SH-SY5Y (cell line): ENCODE measurements around the gene TMEM130.

Source experiments
- GATA2 ChIP-seq: IDR thresholded peaks from 2 replicates; pipeline ENCODE4 v1.6.1; 2011; ENCODE audit warnings: mild to moderate bottlenecking, low read depth, low read length
- GATA3 ChIP-seq: IDR thresholded peaks from 2 replicates; pipeline ENCODE4 v1.6.1; 2011; ENCODE audit warnings: low read depth, mild to moderate bottlenecking, low read length, moderate library complexity

DNA sequence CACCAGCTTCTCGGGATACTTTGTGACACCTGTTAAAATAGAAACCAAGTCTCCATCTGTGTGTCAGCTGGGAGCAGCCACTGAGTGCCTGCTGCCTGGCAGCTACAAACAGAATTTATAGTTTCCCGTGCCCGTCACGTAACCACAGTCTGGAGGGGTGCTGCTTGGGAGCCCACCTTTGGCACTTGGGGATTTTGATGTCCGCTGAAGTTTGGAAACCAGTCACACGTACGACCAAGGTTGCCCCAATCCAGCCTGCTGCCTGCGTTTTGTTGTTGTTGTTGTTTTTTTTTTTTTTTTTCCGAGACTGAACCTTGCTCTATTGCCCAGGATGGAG, 10.1 kb upstream of the TMEM130 start:
- TF ChIP-seq GATA3 (no peak), GATA2 (no peak)
